ENCODE measurements around the gene JCAD.
A peak's percentile ranks its signal among the peaks of the same experiment; 100 is the strongest.

Gene JCAD

DNA sequence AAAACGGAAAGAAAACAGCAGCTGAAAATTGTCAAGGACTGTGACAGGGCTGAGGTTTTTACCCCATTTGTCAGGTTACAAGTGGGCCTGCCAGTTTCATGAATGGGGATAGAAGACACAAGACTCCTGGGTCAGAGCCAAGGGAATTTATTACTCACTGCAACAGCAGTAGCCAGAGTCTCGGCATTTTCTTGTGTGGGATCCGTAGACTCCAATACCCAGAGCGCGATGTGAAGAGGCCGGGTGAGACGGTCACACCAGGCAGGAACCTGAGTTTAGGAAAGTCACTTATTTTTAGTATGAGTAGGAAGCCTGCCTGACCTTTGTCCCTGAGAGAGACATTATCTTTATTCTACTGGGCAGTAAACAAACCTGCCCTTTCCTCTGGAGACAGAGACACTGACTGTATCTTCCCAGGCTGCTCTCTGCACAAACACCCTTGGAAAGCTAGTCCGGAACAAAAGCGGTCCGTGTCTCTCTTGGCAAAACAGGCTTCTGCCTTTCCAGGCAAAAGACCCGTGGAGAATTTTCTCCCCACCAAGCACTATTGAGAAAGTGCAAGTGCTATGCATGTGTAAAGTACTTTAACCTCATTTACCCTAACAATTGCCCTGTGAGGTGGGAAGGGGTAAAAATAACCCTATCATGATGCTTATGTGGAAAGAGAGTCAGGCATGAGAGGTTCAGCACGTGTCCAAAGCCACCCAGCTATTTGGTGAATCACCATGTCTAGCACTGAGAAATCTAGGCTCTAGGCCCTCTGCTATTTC lies 58.4 kb downstream of the JCAD start:
- no peak overlapping the region for H3K27ac ChIP-seq
- TF ChIP-seq, protein P1, sequence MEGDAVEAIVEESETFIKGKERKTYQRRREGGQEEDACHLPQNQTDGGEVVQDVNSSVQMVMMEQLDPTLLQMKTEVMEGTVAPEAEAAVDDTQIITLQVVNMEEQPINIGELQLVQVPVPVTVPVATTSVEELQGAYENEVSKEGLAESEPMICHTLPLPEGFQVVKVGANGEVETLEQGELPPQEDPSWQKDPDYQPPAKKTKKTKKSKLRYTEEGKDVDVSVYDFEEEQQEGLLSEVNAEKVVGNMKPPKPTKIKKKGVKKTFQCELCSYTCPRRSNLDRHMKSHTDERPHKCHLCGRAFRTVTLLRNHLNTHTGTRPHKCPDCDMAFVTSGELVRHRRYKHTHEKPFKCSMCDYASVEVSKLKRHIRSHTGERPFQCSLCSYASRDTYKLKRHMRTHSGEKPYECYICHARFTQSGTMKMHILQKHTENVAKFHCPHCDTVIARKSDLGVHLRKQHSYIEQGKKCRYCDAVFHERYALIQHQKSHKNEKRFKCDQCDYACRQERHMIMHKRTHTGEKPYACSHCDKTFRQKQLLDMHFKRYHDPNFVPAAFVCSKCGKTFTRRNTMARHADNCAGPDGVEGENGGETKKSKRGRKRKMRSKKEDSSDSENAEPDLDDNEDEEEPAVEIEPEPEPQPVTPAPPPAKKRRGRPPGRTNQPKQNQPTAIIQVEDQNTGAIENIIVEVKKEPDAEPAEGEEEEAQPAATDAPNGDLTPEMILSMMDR (IDR thresholded peaks at IDR 0.05), result no peak
- no peak for TF ChIP-seq ZFX (IDR thresholded peaks at IDR 0.05; ENCODE audit: borderline replicate concordance)

DNA sequence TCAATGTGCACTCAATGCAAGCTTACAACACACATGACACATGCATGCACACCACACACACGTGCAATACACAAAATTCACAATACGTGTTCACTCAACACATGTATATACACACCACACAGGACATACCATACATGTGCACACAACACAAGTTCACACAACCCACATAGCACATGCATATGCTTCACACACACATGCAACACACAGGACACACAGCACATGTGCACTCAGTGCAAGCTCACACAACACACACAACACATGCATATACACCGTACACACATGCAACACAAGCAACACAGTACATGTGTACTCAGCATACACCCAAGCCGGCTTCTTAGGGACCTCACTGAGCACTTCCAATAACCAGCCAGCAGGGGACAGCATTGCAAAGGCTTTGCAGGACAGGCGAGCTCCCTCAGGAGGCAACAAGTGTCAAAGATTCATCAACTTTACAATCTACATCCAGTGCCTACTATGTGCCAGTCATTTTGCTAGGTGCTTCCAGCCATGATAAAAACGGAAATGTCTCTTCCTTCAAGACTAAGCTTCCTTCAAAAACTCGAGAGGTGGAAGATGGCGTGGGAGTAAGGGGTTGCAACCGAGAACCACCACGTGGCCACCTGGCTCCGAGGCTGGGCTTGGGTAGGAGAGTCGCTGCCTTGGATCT lies 61.1 kb downstream of the JCAD start:
- TF ChIP-seq, protein P1 (IDR thresholded peaks at IDR 0.05), result peak; percentile 98
- TF ChIP-seq ZFX (IDR thresholded peaks at IDR 0.05; ENCODE audit: borderline replicate concordance), result no peak
- H3K27ac ChIP-seq, result no peak overlapping the region

DNA sequence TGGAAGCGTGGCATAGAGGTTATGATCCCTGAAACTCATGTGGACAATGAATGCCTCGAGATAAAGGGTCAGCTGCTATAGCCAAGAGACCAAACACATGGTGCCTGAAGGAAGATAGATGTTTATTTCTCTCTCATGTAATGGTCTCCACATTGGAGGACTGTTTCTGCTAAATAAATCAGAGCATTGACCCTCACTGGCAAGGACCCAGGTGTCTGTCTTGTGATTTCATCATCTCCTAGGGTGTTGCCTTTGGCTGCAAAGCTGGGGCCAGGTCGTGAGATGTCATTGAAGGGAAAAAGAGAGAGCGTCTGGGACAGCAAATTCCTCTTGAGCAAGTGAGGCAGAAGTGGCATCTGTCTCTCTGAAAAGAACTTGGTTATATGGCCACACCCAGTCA lies 64.6 kb downstream of the JCAD start:
- TF ChIP-seq, protein P1 (IDR thresholded peaks at IDR 0.05), result no peak
- TF ChIP-seq ZFX (IDR thresholded peaks at IDR 0.05; ENCODE audit: borderline replicate concordance), result no peak

DNA sequence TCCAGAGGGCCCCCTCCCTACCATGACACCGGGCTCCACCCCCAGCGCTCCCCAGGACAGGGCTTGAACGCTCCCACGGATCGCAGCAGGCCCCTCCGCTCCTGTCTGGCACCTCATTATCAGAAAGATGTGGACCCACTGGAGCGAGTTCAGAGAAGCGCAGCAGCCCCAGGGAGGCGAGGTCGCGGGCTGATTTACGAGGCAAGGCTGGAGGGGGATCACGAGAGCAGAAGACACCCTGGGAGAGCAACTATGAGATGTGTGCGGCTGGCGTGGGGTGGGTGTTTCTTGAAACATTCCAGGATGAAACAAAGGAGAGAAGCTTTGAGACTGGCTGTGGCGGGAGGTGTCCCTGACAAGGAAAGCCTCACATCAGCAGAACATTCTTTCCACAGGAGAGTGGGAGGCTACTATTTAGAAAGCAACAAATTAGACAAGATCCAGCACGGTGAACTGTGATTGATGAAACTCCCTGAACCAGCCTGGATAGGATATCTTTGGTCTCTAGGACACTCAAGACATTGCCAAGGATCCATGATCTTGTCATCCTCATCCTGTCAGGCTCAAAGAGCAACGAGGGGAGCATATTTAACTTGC lies 66.0 kb downstream of the JCAD start:
- TF ChIP-seq ZFX (IDR thresholded peaks at IDR 0.05; ENCODE audit: borderline replicate concordance), result no peak
- TF ChIP-seq, protein P1 (IDR thresholded peaks at IDR 0.05), result no peak
- no peak overlapping the region for H3K27ac ChIP-seq

More for the DNA sequence above, 64.6 kb downstream of the JCAD start:
- H3K27ac ChIP-seq, result no peak overlapping the region

DNA sequence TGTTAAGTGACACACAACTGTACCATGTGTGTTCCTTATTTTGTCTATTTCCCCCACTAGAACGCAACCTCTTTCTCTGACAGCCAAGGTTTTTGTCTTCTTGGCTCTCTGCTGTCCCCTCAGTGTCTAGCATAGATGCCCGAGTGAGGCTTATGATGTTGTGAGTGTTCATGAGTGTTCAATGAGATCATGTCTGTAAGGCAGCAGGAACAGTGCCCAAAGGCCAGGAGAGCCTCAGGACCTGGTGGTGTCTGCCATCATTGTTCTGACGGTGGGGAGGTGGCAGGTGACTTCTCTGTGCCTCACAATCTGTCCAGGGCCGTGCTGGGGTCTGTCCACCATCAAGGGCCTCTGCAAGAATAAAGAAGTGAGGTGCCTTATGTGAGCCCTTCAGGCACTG lies 66.5 kb downstream of the JCAD start:
- no peak for TF ChIP-seq ZFX (IDR thresholded peaks at IDR 0.05; ENCODE audit: borderline replicate concordance)
- TF ChIP-seq, protein P1 (IDR thresholded peaks at IDR 0.05), result no peak
- H3K27ac ChIP-seq, result no peak overlapping the region

DNA sequence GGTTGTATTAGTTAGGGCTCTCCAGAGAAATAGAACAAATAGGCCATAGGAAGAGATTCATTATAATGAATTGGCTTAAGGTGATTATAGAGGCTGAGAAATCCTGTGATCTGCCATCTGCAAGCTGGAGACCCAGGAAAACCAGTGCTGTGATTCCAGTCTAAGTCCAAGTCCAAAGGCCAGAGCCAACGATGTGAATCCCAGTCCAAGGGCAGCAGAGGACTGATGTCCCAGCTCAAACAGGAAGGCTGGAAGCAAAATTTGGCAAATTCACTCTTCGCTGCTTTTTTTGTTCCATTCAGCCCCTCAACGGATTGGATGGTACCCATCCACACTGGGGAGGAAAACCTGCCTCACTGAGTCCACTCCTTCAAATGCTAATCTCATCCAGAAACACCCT lies 68.0 kb downstream of the JCAD start:
- TF ChIP-seq, protein P1 (IDR thresholded peaks at IDR 0.05), result no peak
- TF ChIP-seq ZFX (IDR thresholded peaks at IDR 0.05; ENCODE audit: borderline replicate concordance), result no peak
- H3K27ac ChIP-seq, result no peak overlapping the region

DNA sequence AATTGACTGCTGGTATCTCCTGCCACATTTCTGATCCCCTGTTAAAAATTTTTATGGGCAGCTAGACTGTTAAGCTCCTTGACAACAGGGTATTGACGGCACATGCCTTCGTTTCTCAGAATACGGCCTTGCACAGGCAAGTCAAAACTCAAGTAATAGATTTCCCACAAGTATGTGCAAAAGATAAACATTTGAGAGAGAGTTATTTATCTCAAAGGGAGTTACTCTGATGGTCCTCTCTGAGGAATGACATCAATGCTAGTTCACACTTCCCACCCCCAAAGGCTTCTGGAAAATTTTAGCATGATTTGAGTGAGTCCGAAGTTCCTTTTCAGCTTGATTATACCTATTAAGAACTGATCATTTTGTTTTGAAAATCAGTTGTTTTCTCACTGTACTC lies 71.9 kb downstream of the JCAD start:
- TF ChIP-seq, protein P1 (IDR thresholded peaks at IDR 0.05), result no peak
- TF ChIP-seq ZFX (IDR thresholded peaks at IDR 0.05; ENCODE audit: borderline replicate concordance), result no peak
- H3K27ac ChIP-seq, result no peak overlapping the region

Measured in 22Rv1 (cell line).